Measurements from ENCODE around the gene USP35.
A peak's percentile ranks its signal among the peaks of the same experiment; 100 is the strongest.

The USP35 gene

GRCh38 chr11:78188286-78189173, at the start of gene USP35, which contains the start of gene KCTD21:
USP35 (plus strand) TSS chr11:78188919; CDS start chr11:78196246, 7,327 bp downstream.
KCTD21 (minus strand) TSS chr11:78188626; CDS start chr11:78174554, 14,072 bp downstream.
- peak; percentile 40 to 99 (median 94) for DNase-seq

- DNase-seq, result peak; percentile 53 to 97 (median 89)
Measured at GRCh38 chr11:78139422-78140391, 49.0 kb upstream of the USP35 start, which contains the start of gene ALG8. ALG8 (minus strand) TSS chr11:78139626; CDS start chr11:78139588, 38 bp downstream.

GRCh38 chr11:78140392-78141077, 48.2 kb upstream of the USP35 start:
- DNase-seq, result no peak

- no peak for DNase-seq
Measured at GRCh38 chr11:78145511-78146025, 43.2 kb upstream of the USP35 start.

- no peak for DNase-seq
Measured at GRCh38 chr11:78147807-78148206, 40.9 kb upstream of the USP35 start.

GRCh38 chr11:78149646-78150045, 39.1 kb upstream of the USP35 start:
- peak in 13 of 51 donors; percentile 5 to 46 (median 23) for DNase-seq

- no peak for DNase-seq
Measured at GRCh38 chr11:78150346-78150745, 38.4 kb upstream of the USP35 start.

- DNase-seq, result no peak
Measured at GRCh38 chr11:78150754-78151153, 38.0 kb upstream of the USP35 start.

GRCh38 chr11:78151804-78152203, 36.9 kb upstream of the USP35 start:
- DNase-seq, result no peak

GRCh38 chr11:78156127-78156844, 32.4 kb upstream of the USP35 start:
- no peak for DNase-seq

GRCh38 chr11:78158987-78159652, 29.6 kb upstream of the USP35 start:
- DNase-seq, result peak in 13 of 51 donors; percentile 3 to 57 (median 34)

- DNase-seq, result no peak
Measured at GRCh38 chr11:78160557-78160956, 28.2 kb upstream of the USP35 start.

- no peak for DNase-seq
Measured at GRCh38 chr11:78161346-78161745, 27.4 kb upstream of the USP35 start.

- DNase-seq, result peak in 2 of 51 donors; percentile 7 to 12
Measured at GRCh38 chr11:78161962-78162371, 26.8 kb upstream of the USP35 start.

GRCh38 chr11:78163828-78164227, 24.9 kb upstream of the USP35 start:
- no peak for DNase-seq

GRCh38 chr11:78164471-78164870, 24.2 kb upstream of the USP35 start:
- no peak for DNase-seq

- no peak for DNase-seq
Measured at GRCh38 chr11:78166855-78167469, 21.8 kb upstream of the USP35 start.

- peak in 1 of 51 donors; percentile 53 for DNase-seq
Measured at GRCh38 chr11:78168539-78169477, 19.9 kb upstream of the USP35 start.

Data from hypothalamus (tissue), 51 donors.